K562 (cell line): ENCODE data around the gene FRMD4B. TPM values are rescaled to one million over a fixed set of nuclear protein-coding genes. Genes with fewer than 3 reads are reported as not detected.

Experiments
- ARNT ChIP-seq, 2 experiments: fragments of 450-650 bp; IDR thresholded peaks; 2 replicates each; pipeline ENCODE4 v1.6.1; 2016; ENCODE audit warnings: mild to moderate bottlenecking in 1 of 2
- ATF6 ChIP-seq: sonication (generic); formaldehyde crosslinking; IDR thresholded peaks from 2 replicates; pipeline ENCODE4 v1.4.0; 2020; ENCODE audit warnings: mild to moderate bottlenecking, missing genetic modification reagents
- CEBPZ ChIP-seq: fragments of 150-350 bp; IDR thresholded peaks from 2 replicates; pipeline ENCODE4 v1.6.1; 2014; ENCODE audit warnings: low read depth, mild to moderate bottlenecking, low read length, borderline replicate concordance
- ELF4 ChIP-seq: fragments of 450-650 bp; formaldehyde crosslinking; IDR thresholded peaks from 2 replicates; pipeline ENCODE4 v1.4.0; 2022; ENCODE audit warnings: missing genetic modification characterization
- HDAC8 ChIP-seq: fragments of 450-650 bp; IDR thresholded peaks from 2 replicates; pipeline ENCODE4 v1.6.1; 2016; ENCODE audit warnings: mild to moderate bottlenecking, missing genetic modification characterization, moderate library complexity, missing compliant biosample characterization
- HNRNPLL ChIP-seq: fragments of 200-400 bp; formaldehyde crosslinking; IDR thresholded peaks from 2 replicates; pipeline ENCODE4 v1.6.1; 2017; ENCODE audit warnings: low read length, low read depth, mild to moderate bottlenecking; ENCODE audit not compliant: poor library complexity, severe bottlenecking
- SETDB1 ChIP-seq: IDR thresholded peaks from one replicate; pipeline ENCODE4 v1.6.1; 2012; ENCODE audit warnings: low read length, control low read depth, inconsistent platforms
- SP2 ChIP-seq: IDR thresholded peaks from 2 replicates; pipeline ENCODE4 v1.6.1; 2011; ENCODE audit warnings: mild to moderate bottlenecking, low read depth, low read length, moderate library complexity; ENCODE audit not compliant: poor library complexity, severe bottlenecking; ENCODE audit errors: extremely low read depth
- TAF15 ChIP-seq: fragments of 200-400 bp; formaldehyde crosslinking; IDR thresholded peaks from 2 replicates; pipeline ENCODE4 v1.6.1; 2017; ENCODE audit warnings: mild to moderate bottlenecking, low read depth, low read length, moderate library complexity
- TBL1XR1 ChIP-seq, 2 experiments: IDR thresholded peaks; 2 replicates each; pipeline ENCODE4 v1.6.1; 2012; ENCODE audit warnings: improper control_type of control experiment in 2 of 2, low read length in 2 of 2, mild to moderate bottlenecking in 1 of 2
- polyA plus RNA-seq, 8 experiments: library from polyadenylated mRNA; depleted of rRNA in 4 of 8; stranded (reverse) in 5 of 8; unstranded in 3 of 8; fragments of >200 nt; fragmentation: Nextera tagmentation in 2 of 8; fragmentation: Illumina TruSeq in 1 of 8; extraction: Ambion mirVana in 2 of 8; extraction: Trizol in 1 of 8; gene quantifications; 2 replicates each; pipeline versions ENCODE4 v1.2.1 to v1.2.3, GENCODE V29; 2011 to 2014; ENCODE audit warnings: inconsistent platforms in 1 of 8, missing spikeins in 1 of 8
- total RNA-seq, 7 experiments: library from RNA; depleted of rRNA in 6 of 7; stranded (reverse); fragments of >200 nt in 6 of 7; fragmentation: Illumina TruSeq in 2 of 7; extraction: Trizol in 2 of 7; gene quantifications; 2 replicates each; pipeline versions ENCODE4 v1.2.1 to v1.2.3, GENCODE V29; 2011 to 2021; ENCODE audit warnings: low replicate concordance in 1 of 7
- TF ChIP-seq, protein P1 (sequence below): IDR thresholded peaks from 3 replicates; pipeline ENCODE4 v1.6.1; 2011; ENCODE audit warnings: borderline replicate concordance, mild to moderate bottlenecking, moderate library complexity; ENCODE audit not compliant: insufficient read length; ENCODE audit errors: extremely low read depth
- TF ChIP-seq, protein P2 (sequence below): sonication (generic); formaldehyde crosslinking; IDR thresholded peaks from 2 replicates; pipeline ENCODE4 v1.8.0; 2022; ENCODE audit warnings: mild to moderate bottlenecking, missing genetic modification reagents
- TF ChIP-seq, protein P3 (sequence below): fragments of 450-650 bp; formaldehyde crosslinking; IDR thresholded peaks from 2 replicates; pipeline ENCODE4 v1.4.0; 2022; ENCODE audit warnings: missing genetic modification characterization

Gene FRMD4B
- total and polyA plus RNA-seq, 9 of the 15 experiments (the other 6 are each of a cell fraction or from before 2014, with no cell fraction given), result 0.03 to 0.09 (median 0.04) TPM; not detected in 3

GRCh38 chr3:69143612-69144011 lies 242.3 kb downstream of the FRMD4B start (continued):
- TF ChIP-seq, protein P1, sequence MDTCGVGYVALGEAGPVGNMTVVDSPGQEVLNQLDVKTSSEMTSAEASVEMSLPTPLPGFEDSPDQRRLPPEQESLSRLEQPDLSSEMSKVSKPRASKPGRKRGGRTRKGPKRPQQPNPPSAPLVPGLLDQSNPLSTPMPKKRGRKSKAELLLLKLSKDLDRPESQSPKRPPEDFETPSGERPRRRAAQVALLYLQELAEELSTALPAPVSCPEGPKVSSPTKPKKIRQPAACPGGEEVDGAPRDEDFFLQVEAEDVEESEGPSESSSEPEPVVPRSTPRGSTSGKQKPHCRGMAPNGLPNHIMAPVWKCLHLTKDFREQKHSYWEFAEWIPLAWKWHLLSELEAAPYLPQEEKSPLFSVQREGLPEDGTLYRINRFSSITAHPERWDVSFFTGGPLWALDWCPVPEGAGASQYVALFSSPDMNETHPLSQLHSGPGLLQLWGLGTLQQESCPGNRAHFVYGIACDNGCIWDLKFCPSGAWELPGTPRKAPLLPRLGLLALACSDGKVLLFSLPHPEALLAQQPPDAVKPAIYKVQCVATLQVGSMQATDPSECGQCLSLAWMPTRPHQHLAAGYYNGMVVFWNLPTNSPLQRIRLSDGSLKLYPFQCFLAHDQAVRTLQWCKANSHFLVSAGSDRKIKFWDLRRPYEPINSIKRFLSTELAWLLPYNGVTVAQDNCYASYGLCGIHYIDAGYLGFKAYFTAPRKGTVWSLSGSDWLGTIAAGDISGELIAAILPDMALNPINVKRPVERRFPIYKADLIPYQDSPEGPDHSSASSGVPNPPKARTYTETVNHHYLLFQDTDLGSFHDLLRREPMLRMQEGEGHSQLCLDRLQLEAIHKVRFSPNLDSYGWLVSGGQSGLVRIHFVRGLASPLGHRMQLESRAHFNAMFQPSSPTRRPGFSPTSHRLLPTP, result no peak
- TF ChIP-seq SP2, result no peak
- TF ChIP-seq HDAC8 (tag), result no peak
- TF ChIP-seq, protein P2, sequence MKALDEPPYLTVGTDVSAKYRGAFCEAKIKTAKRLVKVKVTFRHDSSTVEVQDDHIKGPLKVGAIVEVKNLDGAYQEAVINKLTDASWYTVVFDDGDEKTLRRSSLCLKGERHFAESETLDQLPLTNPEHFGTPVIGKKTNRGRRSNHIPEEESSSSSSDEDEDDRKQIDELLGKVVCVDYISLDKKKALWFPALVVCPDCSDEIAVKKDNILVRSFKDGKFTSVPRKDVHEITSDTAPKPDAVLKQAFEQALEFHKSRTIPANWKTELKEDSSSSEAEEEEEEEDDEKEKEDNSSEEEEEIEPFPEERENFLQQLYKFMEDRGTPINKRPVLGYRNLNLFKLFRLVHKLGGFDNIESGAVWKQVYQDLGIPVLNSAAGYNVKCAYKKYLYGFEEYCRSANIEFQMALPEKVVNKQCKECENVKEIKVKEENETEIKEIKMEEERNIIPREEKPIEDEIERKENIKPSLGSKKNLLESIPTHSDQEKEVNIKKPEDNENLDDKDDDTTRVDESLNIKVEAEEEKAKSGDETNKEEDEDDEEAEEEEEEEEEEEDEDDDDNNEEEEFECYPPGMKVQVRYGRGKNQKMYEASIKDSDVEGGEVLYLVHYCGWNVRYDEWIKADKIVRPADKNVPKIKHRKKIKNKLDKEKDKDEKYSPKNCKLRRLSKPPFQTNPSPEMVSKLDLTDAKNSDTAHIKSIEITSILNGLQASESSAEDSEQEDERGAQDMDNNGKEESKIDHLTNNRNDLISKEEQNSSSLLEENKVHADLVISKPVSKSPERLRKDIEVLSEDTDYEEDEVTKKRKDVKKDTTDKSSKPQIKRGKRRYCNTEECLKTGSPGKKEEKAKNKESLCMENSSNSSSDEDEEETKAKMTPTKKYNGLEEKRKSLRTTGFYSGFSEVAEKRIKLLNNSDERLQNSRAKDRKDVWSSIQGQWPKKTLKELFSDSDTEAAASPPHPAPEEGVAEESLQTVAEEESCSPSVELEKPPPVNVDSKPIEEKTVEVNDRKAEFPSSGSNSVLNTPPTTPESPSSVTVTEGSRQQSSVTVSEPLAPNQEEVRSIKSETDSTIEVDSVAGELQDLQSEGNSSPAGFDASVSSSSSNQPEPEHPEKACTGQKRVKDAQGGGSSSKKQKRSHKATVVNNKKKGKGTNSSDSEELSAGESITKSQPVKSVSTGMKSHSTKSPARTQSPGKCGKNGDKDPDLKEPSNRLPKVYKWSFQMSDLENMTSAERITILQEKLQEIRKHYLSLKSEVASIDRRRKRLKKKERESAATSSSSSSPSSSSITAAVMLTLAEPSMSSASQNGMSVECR (CRISPR knock-in tag), result no peak
- TF ChIP-seq SETDB1, result no peak
- TF ChIP-seq TBL1XR1 (IDR thresholded peaks at IDR 0.05; ENCODE audit: low read length in 2 of 2), result no peak
- no peak for TF ChIP-seq CEBPZ
- no peak for TF ChIP-seq ATF6 (CRISPR knock-in tag)
- TF ChIP-seq TAF15, result no peak
- no peak for TF ChIP-seq ELF4 (CRISPR knock-in tag)
- TF ChIP-seq, protein P3, sequence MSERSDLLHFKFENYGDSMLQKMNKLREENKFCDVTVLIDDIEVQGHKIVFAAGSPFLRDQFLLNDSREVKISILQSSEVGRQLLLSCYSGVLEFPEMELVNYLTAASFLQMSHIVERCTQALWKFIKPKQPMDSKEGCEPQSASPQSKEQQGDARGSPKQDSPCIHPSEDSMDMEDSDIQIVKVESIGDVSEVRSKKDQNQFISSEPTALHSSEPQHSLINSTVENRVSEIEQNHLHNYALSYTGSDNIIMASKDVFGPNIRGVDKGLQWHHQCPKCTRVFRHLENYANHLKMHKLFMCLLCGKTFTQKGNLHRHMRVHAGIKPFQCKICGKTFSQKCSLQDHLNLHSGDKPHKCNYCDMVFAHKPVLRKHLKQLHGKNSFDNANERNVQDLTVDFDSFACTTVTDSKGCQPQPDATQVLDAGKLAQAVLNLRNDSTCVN, result no peak
- no peak for TF ChIP-seq HNRNPLL
- 0 out of 4 replicates have a peak, but pooled peaks of 1 of the 2 experiments have one; percentile 27 for TF ChIP-seq ARNT (IDR thresholded peaks at IDR 0.05)
